ENCODE measurements around the gene DBNL. TPM values are rescaled to one million over a fixed set of nuclear protein-coding genes. Genes with fewer than 3 reads are reported as not detected.
"Not testable (repeated sequence)": the region's sequence is repeated elsewhere in the genome, so short reads cannot be mapped to it uniquely, and the experiment has no call there.

The DBNL gene
- 95.5 to 115 TPM (median 97.1 TPM) in 3 replicates for total RNA-seq
- long read RNA-seq, transcript DBNL-220 (13 exons, 2,117 nt): minor isoform, 75 of 355 reads
- long read RNA-seq, transcript DBNL-210 (13 exons, 1,808 nt): major isoform, 210 of 355 reads
- long read RNA-seq, transcript DBNL-217 (13 exons, 2,068 nt): minor isoform, 6 of 355 reads
- long read RNA-seq, partial matches to known transcripts: 24 of 355 reads
- long read RNA-seq, other reads (novel, unspliced or antisense): 36 of 355 reads

- H3K4me3 Mint-ChIP-seq (ENCODE audit: unreplicated experiment): peak within 1 kb of the TSS; percentile 81
- DNase-seq (ENCODE audit: low spot score): peak; percentile 99
- TF ChIP-seq CTCF (IDR thresholded peaks at IDR 0.05): peak; percentile 5
- no peaks in the 10 kb centered on the region for H3K9me3 Mint-ChIP-seq (ENCODE audit: low read depth)
- peaks cover 35% of the 10 kb centered on the region for H3K4me1 Mint-ChIP-seq (ENCODE audit: low read depth)
- H3K27ac Mint-ChIP-seq (ENCODE audit: unreplicated experiment): peak within 1 kb of the TSS; percentile 84
- H3K36me3 Mint-ChIP-seq (ENCODE audit: low read depth): no peaks in the 10 kb centered on the region
- H3K27me3 Mint-ChIP-seq (ENCODE audit: low read depth): no peaks in the 10 kb centered on the region
These were observed at the start of gene DBNL for GRCh38 chr7:44044315-44045225. DBNL (plus strand) TSS chr7:44044702; CDS start chr7:44044738, 36 bp downstream.

DNA sequence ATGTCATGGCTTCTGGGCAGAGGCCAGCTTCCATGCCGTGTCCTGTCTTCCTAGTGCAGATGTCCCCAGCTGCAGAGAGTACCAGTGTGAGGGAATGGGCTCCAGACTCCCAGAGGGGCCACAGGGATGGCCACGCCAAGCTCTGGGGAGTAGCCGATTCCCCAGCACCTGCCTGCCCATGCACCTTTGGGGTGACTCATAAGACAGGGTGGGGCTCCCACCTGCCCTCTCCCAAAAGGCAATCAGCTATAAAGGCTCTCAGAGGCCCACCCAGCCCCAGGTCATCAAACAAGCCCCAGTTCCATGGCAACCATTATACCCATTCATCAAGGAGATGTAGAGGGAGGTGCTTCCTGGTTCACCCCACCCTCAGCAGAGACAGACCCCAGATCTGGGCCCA is 47.0 kb upstream of the DBNL start, which contains the start of gene SPDYE1:
TSS of gene SPDYE1 (plus strand) at position 366 of the 400 bp plus-strand sequence. CDS start 2,053 bp downstream, outside the sequence.
- not testable (repeated sequence) for H3K4me3 Mint-ChIP-seq (ENCODE audit: unreplicated experiment); DNase-seq (ENCODE audit: low spot score); H3K27ac Mint-ChIP-seq (ENCODE audit: unreplicated experiment); H3K4me1 Mint-ChIP-seq (ENCODE audit: low read depth); H3K9me3 Mint-ChIP-seq (ENCODE audit: low read depth); H3K36me3 Mint-ChIP-seq (ENCODE audit: low read depth); H3K27me3 Mint-ChIP-seq (ENCODE audit: low read depth)

DNA sequence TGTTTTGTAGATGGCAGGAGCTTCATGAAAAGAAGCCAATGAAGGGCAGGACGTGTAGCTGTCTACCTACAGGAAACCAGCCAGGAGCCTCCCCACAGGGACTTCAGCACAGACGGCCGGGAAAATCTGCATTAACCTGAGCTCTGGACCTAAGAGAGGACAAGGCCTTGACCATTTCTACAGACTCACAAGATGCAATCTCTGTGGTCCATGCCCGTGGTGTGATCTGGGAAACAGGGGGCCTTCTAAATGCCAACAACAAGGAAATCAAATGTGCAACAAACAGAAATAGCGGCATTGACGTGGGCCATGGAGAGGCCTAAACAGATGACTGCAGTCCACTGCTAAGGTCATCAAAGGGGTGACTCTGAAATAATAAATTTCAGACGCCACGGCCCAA is 32.4 kb upstream of the DBNL start:
- not testable (repeated sequence) for H3K27ac Mint-ChIP-seq (ENCODE audit: unreplicated experiment); H3K9me3 Mint-ChIP-seq (ENCODE audit: low read depth); H3K27me3 Mint-ChIP-seq (ENCODE audit: low read depth); H3K36me3 Mint-ChIP-seq (ENCODE audit: low read depth); H3K4me1 Mint-ChIP-seq (ENCODE audit: low read depth); DNase-seq (ENCODE audit: low spot score); H3K4me3 Mint-ChIP-seq (ENCODE audit: unreplicated experiment)

DNA sequence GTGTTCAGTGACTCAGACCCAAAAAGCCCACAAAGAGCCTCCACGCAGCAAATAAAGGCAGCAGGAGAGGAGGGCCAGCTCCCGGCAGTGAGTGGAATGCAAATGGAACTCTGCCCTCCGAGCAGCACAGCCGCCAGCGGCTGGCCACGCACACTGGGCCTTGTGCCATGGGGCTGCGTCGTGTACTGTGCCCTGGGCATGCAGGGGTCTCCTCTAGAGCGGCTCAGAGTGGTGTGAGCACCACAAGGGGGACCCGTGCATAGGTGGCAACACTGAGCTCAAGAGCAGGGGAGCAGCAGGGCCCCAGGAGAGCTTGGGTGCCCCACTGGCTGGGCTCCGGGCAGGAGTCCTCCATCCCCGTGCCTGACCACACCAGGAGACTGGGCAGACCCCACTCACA is 29.4 kb upstream of the DBNL start:
- H3K9me3 Mint-ChIP-seq (ENCODE audit: low read depth); H3K27me3 Mint-ChIP-seq (ENCODE audit: low read depth); H3K36me3 Mint-ChIP-seq (ENCODE audit: low read depth); H3K4me3 Mint-ChIP-seq (ENCODE audit: unreplicated experiment); DNase-seq (ENCODE audit: low spot score); H3K4me1 Mint-ChIP-seq (ENCODE audit: low read depth); H3K27ac Mint-ChIP-seq (ENCODE audit: unreplicated experiment): not testable (repeated sequence)

DNA sequence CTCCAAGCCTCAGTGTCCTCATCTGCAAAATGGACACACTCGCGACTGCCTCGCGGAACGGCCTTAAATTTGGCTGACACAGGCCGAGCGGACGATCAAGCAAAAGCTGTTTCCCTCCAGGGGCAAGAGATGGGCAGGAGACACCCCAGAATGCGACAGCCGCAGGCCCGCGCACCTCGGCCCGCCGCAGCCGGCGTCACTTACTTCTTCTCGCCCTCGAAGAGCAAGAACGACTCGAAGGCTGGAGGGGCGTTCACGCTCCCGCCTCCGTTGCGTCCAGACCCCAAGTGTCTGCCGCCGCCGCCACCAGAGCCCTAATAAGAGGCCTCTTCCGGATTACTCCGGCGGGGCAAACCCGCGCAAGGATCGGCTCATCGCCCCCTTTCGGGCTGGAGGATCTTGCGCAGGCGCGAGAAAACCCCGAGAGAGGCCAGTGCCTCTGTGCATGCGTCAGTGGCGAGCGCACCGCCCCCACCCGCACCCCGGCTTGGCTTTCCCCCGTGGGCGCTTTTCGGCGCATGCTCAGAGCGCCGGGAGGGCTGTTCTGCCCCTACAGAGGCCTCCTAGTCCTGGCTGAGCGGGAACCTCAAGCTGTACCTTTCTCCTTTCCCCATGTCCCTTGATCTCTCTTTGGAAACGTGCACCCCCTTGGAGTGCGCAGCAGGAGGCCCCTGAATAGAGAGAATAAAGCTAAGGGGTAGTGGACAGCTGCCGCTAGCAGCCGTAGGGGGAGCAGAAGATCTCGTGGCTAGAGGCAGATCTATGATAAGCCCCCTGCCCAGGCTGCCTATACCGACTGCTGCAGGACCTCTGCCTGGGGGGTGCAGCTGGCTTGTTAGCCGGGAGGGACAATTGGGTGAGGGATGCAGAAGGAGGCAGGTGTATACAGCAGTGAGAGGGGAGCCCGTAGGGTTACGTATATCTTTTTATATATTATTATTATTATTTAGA is 25.4 kb upstream of the DBNL start:
- not testable (repeated sequence) for H3K9me3 Mint-ChIP-seq (ENCODE audit: low read depth); H3K4me1 Mint-ChIP-seq (ENCODE audit: low read depth); H3K36me3 Mint-ChIP-seq (ENCODE audit: low read depth); H3K27me3 Mint-ChIP-seq (ENCODE audit: low read depth)
- DNase-seq (ENCODE audit: low spot score): peak; percentile 98
- peak overlapping the region; percentile 86 for H3K4me3 Mint-ChIP-seq (ENCODE audit: unreplicated experiment)
- H3K27ac Mint-ChIP-seq (ENCODE audit: unreplicated experiment): peak overlapping the region; percentile 85
- peak; percentile 84 for TF ChIP-seq CTCF (IDR thresholded peaks at IDR 0.05)

DNA sequence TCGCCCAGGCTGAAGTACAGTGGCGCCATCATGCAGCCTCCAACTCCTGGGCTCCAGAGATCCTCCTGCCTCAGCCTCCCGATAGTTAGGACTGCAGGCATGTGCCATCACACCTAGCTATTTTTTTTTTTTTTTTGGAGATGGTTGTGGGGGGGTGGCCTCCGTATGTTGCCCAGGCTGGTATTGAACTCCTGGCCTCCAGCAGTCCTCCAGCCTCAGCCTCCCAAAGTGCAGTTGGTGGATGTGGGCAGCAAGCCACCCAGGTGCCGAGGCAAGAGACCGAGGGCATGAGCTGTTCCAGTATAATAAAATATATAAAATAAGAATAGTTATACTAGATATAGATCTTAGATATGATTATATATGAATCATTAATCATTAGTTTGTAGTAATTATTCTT is 24.7 kb upstream of the DBNL start:
- not testable (repeated sequence) for H3K36me3 Mint-ChIP-seq (ENCODE audit: low read depth); DNase-seq (ENCODE audit: low spot score); H3K4me1 Mint-ChIP-seq (ENCODE audit: low read depth); H3K4me3 Mint-ChIP-seq (ENCODE audit: unreplicated experiment); H3K9me3 Mint-ChIP-seq (ENCODE audit: low read depth); H3K27me3 Mint-ChIP-seq (ENCODE audit: low read depth); H3K27ac Mint-ChIP-seq (ENCODE audit: unreplicated experiment)

DNA sequence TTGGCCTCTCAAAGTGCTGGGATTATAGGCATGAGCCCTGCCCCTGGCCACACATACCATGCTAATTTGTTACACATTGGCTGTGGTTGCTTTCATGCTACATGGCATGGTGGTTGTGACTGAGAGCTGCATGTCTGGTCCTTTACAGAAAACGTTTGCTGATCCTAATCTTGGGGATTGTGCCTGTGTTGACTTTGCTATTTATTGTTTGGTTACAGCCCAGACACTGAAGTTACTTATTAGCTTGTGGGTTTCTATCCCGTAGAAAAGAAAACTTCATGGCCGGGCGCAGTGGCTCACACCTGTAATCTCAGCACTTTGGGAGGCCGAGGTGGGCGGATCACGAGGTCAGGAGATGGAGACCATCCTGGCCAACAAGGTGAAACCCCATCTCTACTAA is 22.4 kb upstream of the DBNL start:
- H3K27me3 Mint-ChIP-seq (ENCODE audit: low read depth); H3K9me3 Mint-ChIP-seq (ENCODE audit: low read depth); H3K36me3 Mint-ChIP-seq (ENCODE audit: low read depth); H3K27ac Mint-ChIP-seq (ENCODE audit: unreplicated experiment); H3K4me1 Mint-ChIP-seq (ENCODE audit: low read depth); DNase-seq (ENCODE audit: low spot score); H3K4me3 Mint-ChIP-seq (ENCODE audit: unreplicated experiment): not testable (repeated sequence)

DNA sequence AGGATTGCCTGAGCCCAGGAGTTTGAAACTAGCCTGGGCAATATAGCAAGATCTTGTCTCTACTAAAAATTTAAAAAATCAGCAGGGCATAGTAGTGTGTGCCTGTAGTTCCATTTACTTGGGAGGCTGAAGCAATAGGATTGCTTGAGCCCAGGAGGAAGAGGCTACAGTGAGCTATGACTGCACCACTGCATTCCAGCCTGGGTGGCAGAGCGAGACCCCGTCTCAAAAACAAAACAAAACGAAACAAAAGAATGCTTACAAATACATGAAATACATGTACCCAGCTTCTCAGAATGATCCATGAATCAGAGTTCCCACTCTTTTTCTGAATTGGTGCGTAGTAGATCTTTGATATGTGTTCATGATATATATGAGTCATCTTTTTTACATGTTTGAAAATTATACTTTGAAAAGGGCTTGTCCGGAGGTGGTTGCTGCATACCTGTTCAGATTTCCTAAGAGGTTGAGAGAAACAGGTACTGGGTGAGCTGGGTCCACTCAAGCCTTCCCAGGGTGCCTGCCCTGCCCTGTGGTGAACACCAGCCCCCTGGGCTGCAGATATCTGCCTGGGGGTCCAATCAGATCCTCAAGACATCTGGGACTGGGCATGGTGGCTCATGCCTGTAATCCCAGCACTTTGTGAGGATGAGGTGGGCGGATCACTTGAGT is 21.6 kb upstream of the DBNL start:
- not testable (repeated sequence) for H3K4me1 Mint-ChIP-seq (ENCODE audit: low read depth); H3K27ac Mint-ChIP-seq (ENCODE audit: unreplicated experiment); H3K9me3 Mint-ChIP-seq (ENCODE audit: low read depth); H3K4me3 Mint-ChIP-seq (ENCODE audit: unreplicated experiment); H3K36me3 Mint-ChIP-seq (ENCODE audit: low read depth); DNase-seq (ENCODE audit: low spot score); H3K27me3 Mint-ChIP-seq (ENCODE audit: low read depth)

GRCh38 chr7:44029433-44029832 is 15.1 kb upstream of the DBNL start:
- DNase-seq (ENCODE audit: low spot score); H3K27me3 Mint-ChIP-seq (ENCODE audit: low read depth); H3K9me3 Mint-ChIP-seq (ENCODE audit: low read depth); H3K4me3 Mint-ChIP-seq (ENCODE audit: unreplicated experiment); H3K27ac Mint-ChIP-seq (ENCODE audit: unreplicated experiment); H3K4me1 Mint-ChIP-seq (ENCODE audit: low read depth); H3K36me3 Mint-ChIP-seq (ENCODE audit: low read depth): not testable (repeated sequence)

DNA sequence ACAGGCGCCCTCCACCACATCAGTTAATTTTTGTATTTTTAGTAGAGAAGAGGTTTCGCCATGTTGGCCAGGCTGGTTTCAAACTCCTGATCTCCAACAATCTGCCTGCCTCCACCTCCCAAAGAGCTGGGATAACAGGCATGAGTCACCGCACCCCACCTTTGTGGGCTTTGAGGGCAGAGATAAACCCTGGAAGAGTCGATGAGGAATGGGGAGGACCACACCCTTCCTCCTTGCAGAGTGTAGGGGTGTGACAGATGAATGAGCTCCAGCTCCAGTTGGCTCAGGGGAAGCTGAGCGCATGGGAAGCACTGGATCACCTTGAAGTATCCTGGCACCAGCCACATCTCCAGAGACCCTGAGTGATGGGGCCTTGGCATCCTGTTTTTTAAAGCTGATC is 14.5 kb upstream of the DBNL start:
- not testable (repeated sequence) for H3K4me1 Mint-ChIP-seq (ENCODE audit: low read depth); H3K27ac Mint-ChIP-seq (ENCODE audit: unreplicated experiment); DNase-seq (ENCODE audit: low spot score); H3K36me3 Mint-ChIP-seq (ENCODE audit: low read depth); H3K9me3 Mint-ChIP-seq (ENCODE audit: low read depth); H3K27me3 Mint-ChIP-seq (ENCODE audit: low read depth); H3K4me3 Mint-ChIP-seq (ENCODE audit: unreplicated experiment)

All from chondrocyte (in vitro differentiated cells).